Nephron (organoid): ENCODE results near the gene THRB.

Experiments used
- H3K27ac Mint-ChIP-seq, 3 experiments: 2 replicates each; pipeline ENCODE4 v1.8.0; 2020; ENCODE audit warnings: mixed read lengths in 3 of 3, mild to moderate bottlenecking in 2 of 3, moderate library complexity in 1 of 3
- H3K27me3 Mint-ChIP-seq: 2 replicates; pipeline ENCODE4 v1.8.0; 2021; ENCODE audit warnings: low read depth, mild to moderate bottlenecking, moderate library complexity, mixed read lengths
- H3K36me3 Mint-ChIP-seq: 2 replicates; pipeline ENCODE4 v1.8.0; 2020; ENCODE audit warnings: low read depth, mixed read lengths
- H3K4me1 Mint-ChIP-seq: 2 replicates; pipeline ENCODE4 v1.8.0; 2020; ENCODE audit warnings: mixed read lengths
- H3K4me3 Mint-ChIP-seq, 3 experiments: 2 replicates each; pipeline ENCODE4 v1.8.0; 2020; ENCODE audit warnings: mild to moderate bottlenecking in 3 of 3, mixed read lengths in 3 of 3, moderate library complexity in 2 of 3
- H3K9me3 Mint-ChIP-seq: 2 replicates; pipeline ENCODE4 v1.8.0; 2020; ENCODE audit warnings: mixed read lengths
- TF ChIP-seq, protein P1 (sequence below), 3 experiments: fragments of 200-600 bp; sonication (generic); IDR thresholded peaks; one replicate each; pipeline ENCODE4 v1.5.0; 2021; ENCODE audit warnings: antibody characterized with exemption in 3 of 3; ENCODE audit not compliant: unreplicated experiment in 3 of 3

Gene THRB

DNA sequence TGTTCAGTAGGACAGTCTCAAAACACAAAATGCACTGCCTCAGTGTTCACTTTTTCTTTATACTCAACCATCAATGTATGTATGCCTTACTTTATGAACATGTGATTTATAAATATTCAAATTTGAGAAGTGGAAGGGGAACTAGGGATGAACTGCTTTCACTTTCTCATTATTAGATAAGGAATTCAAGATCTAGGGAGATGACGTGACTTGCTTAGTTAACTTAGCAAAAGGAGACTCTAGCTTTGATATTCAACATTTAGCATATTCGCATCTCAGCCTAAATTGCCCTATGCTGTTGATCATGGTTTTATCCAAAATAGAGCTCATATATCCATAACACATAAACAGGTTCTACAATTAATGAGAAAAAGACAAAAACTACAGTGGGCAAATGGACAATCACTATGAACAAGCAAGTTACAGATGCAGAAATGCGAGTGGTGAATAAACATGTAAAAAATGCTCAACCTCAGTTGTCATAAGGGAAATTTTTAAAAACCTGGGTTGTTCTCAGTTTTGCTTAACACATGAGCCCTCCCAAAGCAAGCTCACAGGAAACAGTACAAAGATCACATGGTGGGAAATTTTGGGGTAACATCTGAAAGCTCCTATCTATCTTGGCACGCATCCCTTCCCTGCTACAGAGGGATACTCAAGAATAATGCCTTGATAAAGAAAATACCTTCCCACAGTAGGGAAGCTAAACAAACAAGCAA is 269.8 kb downstream of the THRB start:
- H3K27me3 Mint-ChIP-seq, result peaks cover 7% of the 10 kb centered on the region
- TF ChIP-seq, protein P1, sequence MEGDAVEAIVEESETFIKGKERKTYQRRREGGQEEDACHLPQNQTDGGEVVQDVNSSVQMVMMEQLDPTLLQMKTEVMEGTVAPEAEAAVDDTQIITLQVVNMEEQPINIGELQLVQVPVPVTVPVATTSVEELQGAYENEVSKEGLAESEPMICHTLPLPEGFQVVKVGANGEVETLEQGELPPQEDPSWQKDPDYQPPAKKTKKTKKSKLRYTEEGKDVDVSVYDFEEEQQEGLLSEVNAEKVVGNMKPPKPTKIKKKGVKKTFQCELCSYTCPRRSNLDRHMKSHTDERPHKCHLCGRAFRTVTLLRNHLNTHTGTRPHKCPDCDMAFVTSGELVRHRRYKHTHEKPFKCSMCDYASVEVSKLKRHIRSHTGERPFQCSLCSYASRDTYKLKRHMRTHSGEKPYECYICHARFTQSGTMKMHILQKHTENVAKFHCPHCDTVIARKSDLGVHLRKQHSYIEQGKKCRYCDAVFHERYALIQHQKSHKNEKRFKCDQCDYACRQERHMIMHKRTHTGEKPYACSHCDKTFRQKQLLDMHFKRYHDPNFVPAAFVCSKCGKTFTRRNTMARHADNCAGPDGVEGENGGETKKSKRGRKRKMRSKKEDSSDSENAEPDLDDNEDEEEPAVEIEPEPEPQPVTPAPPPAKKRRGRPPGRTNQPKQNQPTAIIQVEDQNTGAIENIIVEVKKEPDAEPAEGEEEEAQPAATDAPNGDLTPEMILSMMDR (IDR thresholded peaks at IDR 0.05; ENCODE audit: unreplicated experiment in 3 of 3), result no peak
- no peak overlapping the region for H3K4me3 Mint-ChIP-seq
- H3K4me1 Mint-ChIP-seq, result peaks cover 24% of the 10 kb centered on the region
- no peaks in the 10 kb centered on the region for H3K36me3 Mint-ChIP-seq
- H3K9me3 Mint-ChIP-seq, result no peaks in the 10 kb centered on the region
- H3K27ac Mint-ChIP-seq, result peak overlapping the region in 1 of 3 experiments; percentile 57

DNA sequence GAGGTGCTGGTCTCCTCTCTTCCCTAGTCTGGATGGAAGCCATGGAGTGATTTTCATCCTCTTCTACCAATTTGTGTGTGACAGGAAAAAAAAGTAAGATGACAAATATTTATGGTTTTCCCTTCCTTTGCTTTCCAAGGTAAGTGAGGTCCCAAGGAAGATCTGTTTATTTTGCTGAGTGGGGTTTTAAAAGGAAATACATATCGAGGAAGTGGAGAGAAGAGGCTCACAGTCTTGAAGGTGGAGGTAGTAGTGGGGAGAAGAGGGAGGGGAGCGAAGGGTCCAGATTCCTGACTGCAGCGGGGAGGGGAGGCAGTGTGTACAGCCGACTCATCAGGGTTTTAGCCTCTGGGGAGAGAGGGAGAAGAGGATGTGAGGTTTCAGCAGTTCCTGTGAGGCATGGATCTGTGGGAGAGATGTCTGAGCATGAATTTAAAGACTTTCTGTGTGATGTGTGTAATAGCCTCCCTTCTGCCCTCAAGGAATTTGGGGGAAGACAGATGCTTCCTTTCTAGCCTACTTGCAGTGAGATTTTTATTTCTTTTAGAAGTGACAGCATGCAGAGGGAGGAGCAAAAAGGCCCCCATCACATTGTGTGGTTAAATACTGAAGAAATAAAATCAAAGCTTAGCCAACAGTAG is 272.4 kb downstream of the THRB start:
- H3K4me1 Mint-ChIP-seq, result peaks cover 28% of the 10 kb centered on the region
- no peak overlapping the region for H3K4me3 Mint-ChIP-seq
- H3K27me3 Mint-ChIP-seq, result peaks cover 7% of the 10 kb centered on the region
- H3K27ac Mint-ChIP-seq, result peak overlapping the region in 2 of 3 experiments; percentile 5 to 39
- H3K36me3 Mint-ChIP-seq, result no peaks in the 10 kb centered on the region
- no peaks in the 10 kb centered on the region for H3K9me3 Mint-ChIP-seq
- TF ChIP-seq, protein P1 (IDR thresholded peaks at IDR 0.05; ENCODE audit: unreplicated experiment in 3 of 3), result no peak

DNA sequence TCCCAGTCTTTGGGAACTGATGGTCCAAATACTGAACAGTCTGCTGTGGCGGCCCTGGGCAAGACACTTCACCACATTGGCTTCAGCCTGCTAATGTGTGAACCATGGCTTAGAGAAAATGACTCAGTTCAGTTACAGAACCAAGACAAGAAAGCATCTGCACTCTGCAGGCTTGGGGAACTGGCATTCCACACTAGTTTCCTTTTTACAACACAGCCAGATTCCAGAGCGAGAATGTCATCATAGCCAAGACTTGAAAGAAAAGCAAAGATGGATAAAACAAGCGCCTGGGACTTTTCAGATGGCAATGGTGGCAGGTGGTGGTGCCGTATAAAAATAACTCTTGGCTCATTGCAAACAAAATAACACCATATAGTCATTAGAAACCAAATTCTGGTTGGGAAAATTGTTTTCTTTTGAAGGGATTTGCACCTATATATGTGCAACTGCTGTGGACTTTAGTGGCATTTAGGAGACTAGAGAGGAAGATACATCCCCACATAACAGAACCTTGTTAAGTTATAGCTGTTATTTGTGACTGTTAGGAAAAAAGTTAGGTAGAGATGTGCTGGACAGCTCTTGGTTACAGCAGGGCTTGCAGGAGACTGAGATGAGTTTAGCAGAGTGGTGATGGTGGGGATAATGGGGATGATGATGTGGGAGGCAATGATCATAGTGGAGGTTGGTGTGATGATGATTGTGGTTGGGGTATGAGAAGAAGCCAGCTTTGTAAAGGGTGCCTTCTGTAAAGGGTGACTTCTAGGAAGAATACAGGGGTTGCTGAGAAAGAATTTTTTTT is 273.6 kb downstream of the THRB start:
- H3K4me3 Mint-ChIP-seq, result no peak overlapping the region
- peaks cover 28% of the 10 kb centered on the region for H3K4me1 Mint-ChIP-seq
- H3K27ac Mint-ChIP-seq, result no peak overlapping the region
- TF ChIP-seq, protein P1 (IDR thresholded peaks at IDR 0.05; ENCODE audit: unreplicated experiment in 3 of 3), result no peak
- H3K27me3 Mint-ChIP-seq, result peaks cover 7% of the 10 kb centered on the region
- H3K36me3 Mint-ChIP-seq, result no peaks in the 10 kb centered on the region
- H3K9me3 Mint-ChIP-seq, result no peaks in the 10 kb centered on the region

DNA sequence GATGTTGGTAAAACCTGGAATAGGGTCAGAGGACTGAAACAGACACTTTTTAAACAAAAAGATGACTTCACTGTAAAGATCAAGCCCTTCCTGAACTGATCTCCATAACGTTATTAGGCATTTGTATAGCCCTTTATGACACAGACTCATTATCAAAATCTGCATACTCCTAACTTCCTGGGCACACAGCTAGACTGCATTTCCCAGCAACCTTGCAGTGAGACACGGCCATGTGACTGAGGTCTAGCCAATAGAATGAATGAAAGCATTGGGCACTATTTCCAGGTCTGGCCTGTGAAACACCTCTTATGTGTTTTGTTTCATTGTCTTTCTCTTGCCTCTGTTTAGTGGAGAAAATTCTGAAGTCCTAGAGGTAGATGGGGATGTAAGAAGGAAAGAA is 279.1 kb downstream of the THRB start:
- TF ChIP-seq, protein P1 (IDR thresholded peaks at IDR 0.05; ENCODE audit: unreplicated experiment in 3 of 3), result no peak
- peaks cover 23% of the 10 kb centered on the region for H3K4me1 Mint-ChIP-seq
- H3K4me3 Mint-ChIP-seq, result no peak overlapping the region
- peaks cover 4% of the 10 kb centered on the region for H3K27me3 Mint-ChIP-seq
- H3K27ac Mint-ChIP-seq, result no peak overlapping the region
- no peaks in the 10 kb centered on the region for H3K9me3 Mint-ChIP-seq
- H3K36me3 Mint-ChIP-seq, result no peaks in the 10 kb centered on the region

DNA sequence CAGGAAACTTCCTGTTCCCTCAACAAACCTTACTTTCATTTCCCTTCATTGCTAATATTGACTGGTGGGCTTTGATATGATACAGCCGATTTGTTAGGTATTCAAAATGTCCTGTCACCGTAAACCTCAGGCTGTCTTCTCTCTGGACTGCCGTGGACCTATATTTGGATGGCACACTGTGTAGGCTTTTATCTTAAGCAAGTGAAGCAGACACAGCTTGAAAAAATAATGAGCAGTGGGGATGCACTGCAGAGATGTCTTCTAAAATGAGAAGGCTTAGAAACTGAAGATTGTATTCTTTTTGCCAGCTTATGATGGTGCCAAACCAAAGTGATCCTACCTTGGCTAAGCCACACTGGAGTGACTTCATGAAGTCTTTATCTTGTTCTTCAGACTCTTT is 283.3 kb downstream of the THRB start:
- no peak overlapping the region for H3K27ac Mint-ChIP-seq
- TF ChIP-seq, protein P1 (IDR thresholded peaks at IDR 0.05; ENCODE audit: unreplicated experiment in 3 of 3), result no peak
- H3K27me3 Mint-ChIP-seq, result peaks cover 10% of the 10 kb centered on the region
- peaks cover 17% of the 10 kb centered on the region for H3K4me1 Mint-ChIP-seq
- no peaks in the 10 kb centered on the region for H3K36me3 Mint-ChIP-seq
- H3K4me3 Mint-ChIP-seq, result no peak overlapping the region
- H3K9me3 Mint-ChIP-seq, result peaks cover 9% of the 10 kb centered on the region
